ENCODE data around the gene HDAC4.

The HDAC4 gene

GRCh38 chr2:239177908-239178307 lies 222.9 kb downstream of the HDAC4 start (continued):
- no peak for TF ChIP-seq PRDM10 (tag by site-specific recombination; IDR thresholded peaks at IDR 0.05)
- no peak for TF ChIP-seq ZNF2 (tag by site-specific recombination; IDR thresholded peaks at IDR 0.05)
- no peak for TF ChIP-seq ZNF561 (tag by site-specific recombination; IDR thresholded peaks at IDR 0.05; ENCODE audit: borderline replicate concordance)
- TF ChIP-seq SP7 (tag by site-specific recombination; IDR thresholded peaks at IDR 0.05): no peak
- no peak for TF ChIP-seq PRDM6 (tag by site-specific recombination; IDR thresholded peaks at IDR 0.05)
- TF ChIP-seq ZNF148 (tag by site-specific recombination; IDR thresholded peaks at IDR 0.05; ENCODE audit: borderline replicate concordance): no peak
- TF ChIP-seq SETDB1 (IDR thresholded peaks at IDR 0.05; ENCODE audit: insufficient read length, low read length): no peak
- TF ChIP-seq ZNF10 (tag by site-specific recombination; IDR thresholded peaks at IDR 0.05): no peak
- no peak for TF ChIP-seq SP3 (tag by site-specific recombination; IDR thresholded peaks at IDR 0.05)
- no peak for TF ChIP-seq ZNF558 (tag by site-specific recombination; IDR thresholded peaks at IDR 0.05)
- TF ChIP-seq ZNF621 (tag by site-specific recombination; IDR thresholded peaks at IDR 0.05): no peak
- no peak for TF ChIP-seq ZNF513 (tag by site-specific recombination; IDR thresholded peaks at IDR 0.05)
- TF ChIP-seq ZBTB49 (tag by site-specific recombination; IDR thresholded peaks at IDR 0.05; ENCODE audit: low read depth): no peak

- Histone ChIP-seq H3K36me3 (ENCODE audit: control insufficient read depth in 2 of 2, insufficient read depth in 1 of 2, low read length in 2 of 2) (peaks cover 0 to 9% of the 10 kb centered on the region in 2 experiments; a peak in 1 of 3 replicates), H3K4me1 (ENCODE audit: control insufficient read depth, insufficient read depth, low read length) (no peaks in the 10 kb centered on the region), H3K9me3 (ENCODE audit: control insufficient read depth, insufficient read depth, low read depth, low read length) (no peaks in the 10 kb centered on the region), H3K4me3 (ENCODE audit: low read depth, low read length) (no peak overlapping the region), H3K27ac (ENCODE audit: extremely low read depth, low read depth, low read length) (no peak overlapping the region)
- POLR2A ChIA-PET: no interaction called here
- CTCF ChIA-PET: no interaction called here
- no peak for TF ChIP-seq ZNF175 (tag by site-specific recombination; IDR thresholded peaks at IDR 0.05)
- no peak for TF ChIP-seq ZBTB48 (tag by site-specific recombination; IDR thresholded peaks at IDR 0.05)
- no peak for TF ChIP-seq WT1 (tag by site-specific recombination; IDR thresholded peaks at IDR 0.05)
- TF ChIP-seq ZNF837 (tag by site-specific recombination; IDR thresholded peaks at IDR 0.05): no peak
- TF ChIP-seq TSHZ1 (tag by site-specific recombination; IDR thresholded peaks at IDR 0.05; ENCODE audit: borderline replicate concordance): no peak
- no peak for TF ChIP-seq ZNF510 (tag by site-specific recombination; IDR thresholded peaks at IDR 0.05; ENCODE audit: insufficient replicate concordance)
- TF ChIP-seq ZBTB49 (tag by site-specific recombination; IDR thresholded peaks at IDR 0.05; ENCODE audit: low read depth): no peak
Observed at GRCh38 chr2:239177325-239177724, 223.5 kb downstream of the HDAC4 start.
